ENCODE results near the gene ERI3. TPM values are rescaled to one million over a fixed set of nuclear protein-coding genes. Genes with fewer than 3 reads are reported as not detected.

ERI3 gene
- total RNA-seq, 1 donor from 2014 or later, result 96.1 TPM

GRCh38 chr1:44305962-44306422 is 49.1 kb downstream of the ERI3 start:
- no peak for TF ChIP-seq CTCF (IDR thresholded peaks at IDR 0.05; ENCODE audit: unreplicated experiment)
- H3K36me3 Mint-ChIP-seq (ENCODE audit: insufficient read depth), result peaks cover 42% of the 10 kb centered on the region
- H3K4me3 Mint-ChIP-seq (ENCODE audit: low read depth), result no peak overlapping the region
- H3K27ac Mint-ChIP-seq, result no peak overlapping the region
- no peaks in the 10 kb centered on the region for H3K27me3 Mint-ChIP-seq
- H3K9me3 Mint-ChIP-seq (ENCODE audit: low read depth), result no peaks in the 10 kb centered on the region
- peaks cover 17% of the 10 kb centered on the region for H3K4me1 Mint-ChIP-seq (ENCODE audit: low read depth)
- no peak for DNase-seq (ENCODE audit: low spot score, unreplicated experiment)

- no peaks in the 10 kb centered on the region for H3K27me3 Mint-ChIP-seq
Measured at GRCh38 chr1:44303532-44303931, 51.5 kb downstream of the ERI3 start.

GRCh38 chr1:44302541-44302940 is 52.5 kb downstream of the ERI3 start:
- Mint-ChIP-seq H3K4me1 (ENCODE audit: low read depth) (peaks cover 9% of the 10 kb centered on the region), H3K27me3 (no peaks in the 10 kb centered on the region), H3K9me3 (ENCODE audit: low read depth) (no peaks in the 10 kb centered on the region), H3K36me3 (ENCODE audit: insufficient read depth) (peaks cover 33% of the 10 kb centered on the region), H3K27ac (no peak overlapping the region), H3K4me3 (ENCODE audit: low read depth) (no peak overlapping the region)
- DNase-seq (ENCODE audit: low spot score, unreplicated experiment), result no peak
- no peak for TF ChIP-seq CTCF (IDR thresholded peaks at IDR 0.05; ENCODE audit: unreplicated experiment)

More at GRCh38 chr1:44303532-44303931, 51.5 kb downstream of the ERI3 start:
- Mint-ChIP-seq H3K4me3 (ENCODE audit: low read depth) (no peak overlapping the region), H3K9me3 (ENCODE audit: low read depth) (no peaks in the 10 kb centered on the region), H3K4me1 (ENCODE audit: low read depth) (peaks cover 12% of the 10 kb centered on the region), H3K27ac (no peak overlapping the region), H3K36me3 (ENCODE audit: insufficient read depth) (peaks cover 34% of the 10 kb centered on the region)
- no peak for DNase-seq (ENCODE audit: low spot score, unreplicated experiment)
- no peak for TF ChIP-seq CTCF (IDR thresholded peaks at IDR 0.05; ENCODE audit: unreplicated experiment)

GRCh38 chr1:44301442-44301841 is 53.6 kb downstream of the ERI3 start:
- peaks cover 29% of the 10 kb centered on the region for H3K36me3 Mint-ChIP-seq (ENCODE audit: insufficient read depth)
- DNase-seq (ENCODE audit: low spot score, unreplicated experiment), result no peak
- no peaks in the 10 kb centered on the region for H3K27me3 Mint-ChIP-seq
- no peaks in the 10 kb centered on the region for H3K9me3 Mint-ChIP-seq (ENCODE audit: low read depth)
- no peak overlapping the region for H3K4me3 Mint-ChIP-seq (ENCODE audit: low read depth)
- no peak overlapping the region for H3K27ac Mint-ChIP-seq
- no peak for TF ChIP-seq CTCF (IDR thresholded peaks at IDR 0.05; ENCODE audit: unreplicated experiment)
- H3K4me1 Mint-ChIP-seq (ENCODE audit: low read depth), result peaks cover 15% of the 10 kb centered on the region

- DNase-seq (ENCODE audit: low spot score, unreplicated experiment), result no peak
- Mint-ChIP-seq H3K4me1 (ENCODE audit: low read depth) (peaks cover 21% of the 10 kb centered on the region), H3K9me3 (ENCODE audit: low read depth) (no peaks in the 10 kb centered on the region), H3K36me3 (ENCODE audit: insufficient read depth) (peaks cover 28% of the 10 kb centered on the region), H3K27me3 (no peaks in the 10 kb centered on the region), H3K27ac (no peak overlapping the region), H3K4me3 (ENCODE audit: low read depth) (no peak overlapping the region)
- TF ChIP-seq CTCF (IDR thresholded peaks at IDR 0.05; ENCODE audit: unreplicated experiment), result no peak
Measured at GRCh38 chr1:44300852-44301251, 54.2 kb downstream of the ERI3 start.

Measured in progenitor cell of endocrine pancreas (in vitro differentiated cells).